ENCODE measurements around the gene USP19. TPM values are rescaled to one million over a fixed set of nuclear protein-coding genes. Genes with fewer than 3 reads are reported as not detected.
A peak's percentile ranks its signal among the peaks of the same experiment; 100 is the strongest.

The USP19 gene
- 22.0 and 22.9 TPM in 2 replicates for polyA plus RNA-seq (2013)

- Histone ChIP-seq H2AFZ (ENCODE audit: insufficient read depth, low read length, poor library complexity) (peak within 1 kb of the TSS; percentile 89), H3K18ac (ENCODE audit: low read length) (peak within 1 kb of the TSS; percentile 90), H2BK5ac (ENCODE audit: low read depth, low read length, poor library complexity) (peak within 1 kb of the TSS; percentile 33), H3K9me3 (ENCODE audit: insufficient read depth, low read depth, low read length) (peaks cover 3% of the 10 kb centered on the region), H4K8ac (ENCODE audit: low read depth, low read length) (peak within 1 kb of the TSS; percentile 89), H4K91ac (ENCODE audit: low read depth, low read length) (peak within 1 kb of the TSS; percentile 94), H3K9ac (ENCODE audit: low read length) (peak within 1 kb of the TSS; percentile 91), H3K14ac (ENCODE audit: low read length) (peak within 1 kb of the TSS; percentile 88), H2BK12ac (ENCODE audit: low read length) (no peak within 1 kb of the TSS), H3K4me2 (ENCODE audit: low read length) (peak within 1 kb of the TSS; percentile 93), H3K79me2 (ENCODE audit: control insufficient read depth, insufficient read depth, low read length, poor library complexity) (peaks cover 6% of the 10 kb centered on the region), H3K23ac (ENCODE audit: low read length) (no peak within 1 kb of the TSS), H4K12ac (ENCODE audit: low read depth, low read length) (peak within 1 kb of the TSS; percentile 68), H3K4me1 (ENCODE audit: control insufficient read depth in 1 of 2, insufficient read depth in 2 of 2, low read length in 2 of 2) (peaks cover 6 to 7% of the 10 kb centered on the region in 2 experiments), H3K36me3 (ENCODE audit: control insufficient read depth in 1 of 2, insufficient read depth in 2 of 2, low read length in 2 of 2) (peaks cover 71 to 75% of the 10 kb centered on the region in 2 experiments), H3K4ac (ENCODE audit: low read depth, low read length) (peak within 1 kb of the TSS; percentile 81), H3K27me3 (ENCODE audit: insufficient read depth, low read length) (no peaks in the 10 kb centered on the region), H2AK5ac (ENCODE audit: low read length) (peak within 1 kb of the TSS; percentile 76), H3K4me3 (ENCODE audit: low read depth, low read length) (peak within 1 kb of the TSS; percentile 95), H2BK120ac (ENCODE audit: insufficient read depth, low read length, poor library complexity) (peak within 1 kb of the TSS; percentile 46), H3K27ac (ENCODE audit: low read depth, low read length) (peak within 1 kb of the TSS; percentile 84), H3K79me1 (ENCODE audit: low read length) (peaks cover 5% of the 10 kb centered on the region)
- DNase-seq = peak; percentile 90 to 94
- WGBS (ENCODE audit: extremely low coverage, insufficient coverage, insufficient read length) = no CpG with 5 or more reads among the region's 70 CpGs
Observed at GRCh38 chr3:49120438-49121131, at the start of gene USP19. Gene USP19 (minus strand): TSS chr3:49120823. CDS start chr3:49119145, 1,678 bp downstream.

DNA sequence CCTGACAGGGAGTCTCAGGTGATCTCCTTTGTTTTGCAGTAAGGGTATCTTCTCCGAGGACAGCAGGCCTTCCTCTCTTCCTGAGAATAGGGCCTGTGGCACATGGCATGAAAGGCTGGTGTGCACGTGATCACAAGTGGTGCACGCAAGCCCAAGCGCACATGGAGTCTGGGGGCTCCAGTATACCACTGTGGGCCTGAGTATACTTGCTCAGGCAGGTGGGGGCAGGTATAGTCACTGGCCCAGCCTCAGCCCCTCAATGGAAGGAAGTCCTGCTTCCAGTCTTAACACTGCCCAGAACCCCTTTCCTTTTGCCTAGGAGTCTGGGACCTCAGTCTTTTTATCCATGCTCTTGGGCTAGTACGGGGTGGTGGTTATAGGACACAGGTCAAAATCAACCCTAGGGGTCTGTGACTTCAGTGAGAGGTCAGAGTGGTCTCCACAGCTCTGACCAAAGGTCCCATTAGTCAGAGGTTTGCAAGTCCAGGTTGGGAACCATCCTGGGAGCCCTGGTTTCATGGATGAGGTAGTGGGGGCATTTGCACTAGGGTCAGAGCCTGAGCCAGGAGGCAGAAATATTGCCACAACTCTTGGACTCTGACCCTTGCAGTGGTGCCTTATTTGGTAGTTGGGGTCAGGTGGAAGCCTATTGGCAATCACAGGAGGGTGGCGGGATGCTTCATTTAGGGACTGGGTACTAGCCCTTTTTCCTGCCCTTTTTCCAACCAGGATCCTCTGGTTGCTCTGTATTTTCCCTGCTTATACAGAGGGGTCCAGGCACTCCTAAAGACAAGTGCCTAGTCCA lies 46.3 kb upstream of the USP19 start:
- peak overlapping the region; percentile 92 for H4K8ac ChIP-seq (ENCODE audit: low read depth, low read length)
- peak overlapping the region; percentile 60 for H2AFZ ChIP-seq (ENCODE audit: insufficient read depth, low read length, poor library complexity)
- no peak overlapping the region for H3K14ac ChIP-seq (ENCODE audit: low read length)
- no peak overlapping the region for H3K23ac ChIP-seq (ENCODE audit: low read length)
- H4K91ac ChIP-seq (ENCODE audit: low read depth, low read length) = peak overlapping the region; percentile 81
- peaks cover 7 to 14% of the 10 kb centered on the region in 2 experiments for H3K4me1 ChIP-seq (ENCODE audit: control insufficient read depth in 1 of 2, insufficient read depth in 2 of 2, low read length in 2 of 2)
- no peak overlapping the region for H3K27ac ChIP-seq (ENCODE audit: low read depth, low read length)
- H3K4ac ChIP-seq (ENCODE audit: low read depth, low read length) = peak overlapping the region; percentile 13
- peak overlapping the region; percentile 72 for H3K4me2 ChIP-seq (ENCODE audit: low read length)
- no peak overlapping the region for H3K9ac ChIP-seq (ENCODE audit: low read length)
- no peak overlapping the region for H3K4me3 ChIP-seq (ENCODE audit: low read depth, low read length)
- H2BK12ac ChIP-seq (ENCODE audit: low read length) = no peak overlapping the region
- H2BK5ac ChIP-seq (ENCODE audit: low read depth, low read length, poor library complexity) = no peak overlapping the region
- H3K79me1 ChIP-seq (ENCODE audit: low read length) = peaks cover 16% of the 10 kb centered on the region
- DNase-seq = no peak
- peaks cover 16 to 17% of the 10 kb centered on the region in 2 experiments for H3K36me3 ChIP-seq (ENCODE audit: control insufficient read depth in 1 of 2, insufficient read depth in 2 of 2, low read length in 2 of 2)
- peaks cover 8% of the 10 kb centered on the region for H3K9me3 ChIP-seq (ENCODE audit: insufficient read depth, low read depth, low read length)
- H3K18ac ChIP-seq (ENCODE audit: low read length) = no peak overlapping the region
- no CpG with 5 or more reads among the region's 6 CpGs for WGBS (ENCODE audit: extremely low coverage, insufficient coverage, insufficient read length)
- H2AK5ac ChIP-seq (ENCODE audit: low read length) = no peak overlapping the region
- no peaks in the 10 kb centered on the region for H3K27me3 ChIP-seq (ENCODE audit: insufficient read depth, low read length)
- H3K79me2 ChIP-seq (ENCODE audit: control insufficient read depth, insufficient read depth, low read length, poor library complexity) = peaks cover 8% of the 10 kb centered on the region
- no peak overlapping the region for H2BK120ac ChIP-seq (ENCODE audit: insufficient read depth, low read length, poor library complexity)
- peak overlapping the region; percentile 80 for H4K12ac ChIP-seq (ENCODE audit: low read depth, low read length)

- H3K27ac ChIP-seq (ENCODE audit: low read depth, low read length) = no peak within 1 kb of the TSS
- peaks cover 3% of the 10 kb centered on the region for H3K79me2 ChIP-seq (ENCODE audit: control insufficient read depth, insufficient read depth, low read length, poor library complexity)
- H3K4me1 ChIP-seq (ENCODE audit: control insufficient read depth in 1 of 2, insufficient read depth in 2 of 2, low read length in 2 of 2) = peaks cover 7 to 14% of the 10 kb centered on the region in 2 experiments
- H3K4me3 ChIP-seq (ENCODE audit: low read depth, low read length) = peak within 1 kb of the TSS; percentile 85
- peak within 1 kb of the TSS; percentile 59 for H3K4ac ChIP-seq (ENCODE audit: low read depth, low read length)
- H3K36me3 ChIP-seq (ENCODE audit: control insufficient read depth in 1 of 2, insufficient read depth in 2 of 2, low read length in 2 of 2) = peaks cover 19% of the 10 kb centered on the region in 2 experiments
- peak within 1 kb of the TSS; percentile 38 for H2BK5ac ChIP-seq (ENCODE audit: low read depth, low read length, poor library complexity)
- no peak within 1 kb of the TSS for H3K23ac ChIP-seq (ENCODE audit: low read length)
- H4K12ac ChIP-seq (ENCODE audit: low read depth, low read length) = peak within 1 kb of the TSS; percentile 80
- H3K14ac ChIP-seq (ENCODE audit: low read length) = peak within 1 kb of the TSS; percentile 67
- H2AFZ ChIP-seq (ENCODE audit: insufficient read depth, low read length, poor library complexity) = peak within 1 kb of the TSS; percentile 60
- H3K9me3 ChIP-seq (ENCODE audit: insufficient read depth, low read depth, low read length) = peaks cover 8% of the 10 kb centered on the region
- peak within 1 kb of the TSS; percentile 22 for H2AK5ac ChIP-seq (ENCODE audit: low read length)
- H3K9ac ChIP-seq (ENCODE audit: low read length) = peak within 1 kb of the TSS; percentile 82
- peak within 1 kb of the TSS; percentile 81 for H4K91ac ChIP-seq (ENCODE audit: low read depth, low read length)
- peak within 1 kb of the TSS; percentile 20 for H2BK120ac ChIP-seq (ENCODE audit: insufficient read depth, low read length, poor library complexity)
- H3K4me2 ChIP-seq (ENCODE audit: low read length) = peak within 1 kb of the TSS; percentile 72
- no CpG with 5 or more reads among the region's 69 CpGs for WGBS (ENCODE audit: extremely low coverage, insufficient coverage, insufficient read length)
- peaks cover 9% of the 10 kb centered on the region for H3K79me1 ChIP-seq (ENCODE audit: low read length)
- peak within 1 kb of the TSS; percentile 92 for H4K8ac ChIP-seq (ENCODE audit: low read depth, low read length)
- H2BK12ac ChIP-seq (ENCODE audit: low read length) = no peak within 1 kb of the TSS
- H3K27me3 ChIP-seq (ENCODE audit: insufficient read depth, low read length) = no peaks in the 10 kb centered on the region
- H3K18ac ChIP-seq (ENCODE audit: low read length) = peak within 1 kb of the TSS; percentile 69
- peak; percentile 53 to 68 for DNase-seq
Observed at GRCh38 chr3:49165771-49166751, 45.4 kb upstream of the USP19 start, which contains the start of gene CCDC71. Gene CCDC71 (minus strand): TSS chr3:49166331. CDS start chr3:49164208, 2,123 bp downstream.
